GM10847 (cell line): ENCODE measurements around the gene TFF2.

Experiments used
- POLR2A ChIP-seq: IDR thresholded peaks from 2 replicates; pipeline ENCODE4 v1.6.1; 2011; ENCODE audit not compliant: insufficient read length; ENCODE audit errors: extremely low read depth

Gene TFF2

DNA sequence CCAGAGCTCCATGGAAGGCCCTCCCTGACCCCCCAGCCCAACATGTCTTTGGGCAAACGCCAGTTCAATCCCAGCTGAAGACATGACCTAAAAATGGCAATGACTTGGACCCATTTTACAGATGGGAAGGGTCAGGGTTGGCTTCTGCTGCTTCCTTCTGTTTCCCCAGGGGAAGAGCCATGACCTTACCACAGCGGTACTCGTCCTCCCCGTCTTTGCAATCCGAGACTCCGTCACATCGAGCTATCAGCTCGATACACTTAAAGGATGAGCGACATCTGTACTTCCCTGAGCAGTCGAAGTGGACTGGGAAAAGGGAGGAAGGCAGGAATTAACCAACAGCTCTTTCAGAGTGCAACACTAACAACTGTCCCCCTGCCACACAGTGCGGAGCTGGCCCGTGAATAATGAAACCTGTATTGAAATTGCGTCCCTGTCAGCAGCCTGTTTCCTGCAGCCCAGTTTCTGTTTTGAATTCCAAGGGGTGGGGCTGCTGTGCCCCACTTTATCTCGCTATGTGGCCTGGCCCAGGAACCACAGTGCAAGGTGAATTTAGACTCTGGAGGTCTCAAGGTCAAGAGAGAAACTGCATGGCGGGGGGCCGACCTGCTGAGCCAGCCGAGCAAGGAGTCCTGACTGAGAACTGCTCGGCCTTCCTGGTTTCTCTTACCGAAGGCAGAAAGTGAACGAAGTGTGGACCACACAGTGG, 38.1 kb upstream of the TFF2 start:
- TF ChIP-seq POLR2A: no peak

DNA sequence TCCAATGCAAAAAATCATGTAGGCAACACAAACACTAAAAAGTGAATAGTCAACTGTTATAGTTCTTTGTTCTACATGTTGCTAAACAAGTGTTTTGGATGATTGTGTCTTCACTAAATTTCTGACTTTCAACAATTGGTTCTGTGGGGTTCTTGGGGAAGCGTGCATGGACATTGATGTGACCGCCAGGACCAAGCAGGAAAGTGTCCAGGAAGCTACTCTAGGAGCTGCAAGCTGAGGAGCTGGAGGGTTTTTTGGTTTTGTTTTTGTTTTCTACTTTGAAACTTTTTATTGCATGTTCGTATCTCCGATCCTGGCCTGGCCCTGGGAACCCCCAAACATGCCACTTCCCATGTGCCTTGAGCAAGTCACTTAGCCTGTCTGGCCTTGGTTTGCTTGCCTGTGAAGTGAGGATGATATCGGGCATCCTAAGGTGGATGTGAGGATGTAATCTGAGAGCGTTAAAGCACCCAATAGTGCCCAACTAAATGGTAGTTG, 37.1 kb upstream of the TFF2 start:
- TF ChIP-seq POLR2A: no peak

DNA sequence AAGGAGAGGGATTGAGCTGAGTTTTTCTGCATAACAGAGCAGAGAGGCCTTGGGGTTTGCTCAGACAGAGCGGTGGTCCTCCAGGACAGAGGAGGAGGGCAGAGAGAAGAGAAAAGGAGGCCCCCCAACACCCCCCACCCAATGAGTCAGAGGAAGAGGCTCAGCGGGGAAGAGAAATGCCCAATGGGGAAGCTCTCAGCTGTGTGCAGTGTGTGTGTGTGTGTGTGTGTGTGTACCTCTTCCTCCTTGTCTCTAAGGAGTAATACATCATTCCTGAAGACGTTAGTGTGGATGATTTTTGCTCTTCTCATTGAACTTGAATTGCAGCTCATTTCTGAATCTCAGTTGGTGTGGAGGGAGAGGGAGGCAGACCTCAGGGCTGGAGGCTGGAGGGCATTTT, 36.4 kb upstream of the TFF2 start:
- TF ChIP-seq POLR2A: no peak

DNA sequence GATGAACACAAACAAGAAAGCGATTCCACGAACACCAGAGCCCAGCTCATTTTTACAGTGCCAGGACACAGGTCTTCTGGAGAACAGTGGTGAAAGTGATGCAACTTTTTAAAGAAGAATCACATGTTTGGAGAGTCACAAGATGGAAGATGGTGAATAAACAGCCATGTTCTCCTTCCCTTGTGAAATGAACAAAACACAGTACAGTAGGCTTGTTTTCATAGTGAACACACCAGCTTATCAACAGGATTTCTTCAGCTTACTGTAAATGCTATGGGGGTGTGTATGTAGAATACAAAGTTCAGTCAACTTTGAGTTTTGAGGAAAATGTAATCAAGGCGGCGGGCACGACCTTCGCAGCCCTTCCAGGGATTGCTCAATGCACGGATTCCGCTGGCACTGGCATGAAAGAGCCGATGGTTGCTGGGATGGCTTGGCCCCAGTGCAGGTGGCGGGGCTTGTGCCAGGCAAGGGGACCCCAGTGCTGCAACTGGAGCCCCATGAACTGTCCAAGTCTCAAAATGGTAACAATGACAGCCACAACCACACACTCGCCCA, 35.3 kb upstream of the TFF2 start:
- no peak for TF ChIP-seq POLR2A

DNA sequence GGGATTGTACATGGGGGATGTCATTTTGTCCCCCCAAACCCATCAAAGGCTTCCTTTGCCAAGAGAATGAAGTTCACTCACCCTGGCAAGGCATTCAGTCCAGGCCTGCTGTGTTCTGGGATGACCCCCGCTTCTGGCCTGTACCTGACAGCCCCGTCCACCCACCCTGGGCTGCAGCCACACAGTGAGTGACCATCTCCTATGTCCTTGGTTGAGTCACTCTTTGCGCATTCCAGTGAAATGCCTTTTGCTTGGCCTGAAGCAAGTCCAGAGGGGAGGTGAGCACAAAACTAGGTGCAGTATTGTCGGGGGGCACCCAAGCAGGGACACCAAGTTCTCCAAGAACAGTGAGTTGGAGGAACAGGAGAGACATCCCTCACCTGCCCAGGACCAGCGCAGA, 34.8 kb upstream of the TFF2 start:
- no peak for TF ChIP-seq POLR2A

DNA sequence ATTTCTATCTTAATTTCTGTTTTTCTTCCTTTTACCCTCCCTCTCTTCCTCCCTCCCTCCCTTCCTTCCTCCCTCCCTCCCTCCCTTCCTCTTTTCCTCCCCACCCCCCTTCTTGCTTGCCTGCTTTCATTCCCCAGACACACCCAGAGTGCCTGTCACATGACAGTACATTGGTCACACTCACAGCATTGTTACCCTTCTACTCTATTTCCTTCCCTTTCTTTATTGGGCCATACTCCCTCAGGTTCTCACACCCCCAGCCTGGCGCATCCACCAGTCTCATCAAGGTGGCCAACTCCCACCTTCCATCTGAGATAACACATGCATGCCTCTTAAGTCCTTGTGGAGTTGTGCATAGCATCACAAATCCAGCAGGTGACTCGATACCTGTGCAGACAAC, 34.2 kb upstream of the TFF2 start:
- TF ChIP-seq POLR2A: no peak

DNA sequence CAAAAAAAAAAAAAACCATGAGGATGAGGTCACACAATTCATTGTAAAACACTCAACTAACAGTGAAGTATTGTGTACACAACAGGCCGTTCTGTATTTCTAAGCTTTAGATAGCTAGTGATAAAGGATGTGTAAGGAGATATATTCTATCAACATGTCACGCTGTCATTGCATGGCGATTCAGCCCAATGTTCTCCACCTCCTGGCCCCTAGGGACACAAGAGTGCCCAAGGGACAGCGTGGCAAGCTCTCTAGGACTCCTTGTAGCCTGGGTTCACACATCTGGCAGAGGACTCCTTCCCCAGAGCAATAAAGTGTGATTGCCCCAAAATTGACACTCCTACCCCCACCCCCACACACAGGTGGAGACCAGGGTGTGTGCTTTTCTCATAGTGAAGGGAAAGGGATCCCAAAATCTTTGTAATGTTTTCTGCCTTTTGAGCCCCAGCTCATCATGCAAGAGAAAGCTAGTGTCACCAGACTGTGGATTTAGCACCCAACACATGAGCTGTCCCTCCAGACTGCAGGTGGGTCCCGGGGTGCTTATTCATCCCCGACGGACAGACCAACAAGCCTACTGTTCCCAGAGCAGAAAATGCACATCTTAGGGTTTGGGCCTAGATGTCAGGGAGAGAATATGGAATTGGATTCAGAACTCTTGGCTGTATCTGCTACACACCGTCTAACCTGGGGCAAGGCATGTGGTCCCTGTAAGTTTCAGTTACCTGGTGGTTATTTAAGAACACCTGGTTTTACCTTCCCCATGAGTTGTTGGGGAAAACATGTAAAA, 33.6 kb upstream of the TFF2 start:
- no peak for TF ChIP-seq POLR2A

DNA sequence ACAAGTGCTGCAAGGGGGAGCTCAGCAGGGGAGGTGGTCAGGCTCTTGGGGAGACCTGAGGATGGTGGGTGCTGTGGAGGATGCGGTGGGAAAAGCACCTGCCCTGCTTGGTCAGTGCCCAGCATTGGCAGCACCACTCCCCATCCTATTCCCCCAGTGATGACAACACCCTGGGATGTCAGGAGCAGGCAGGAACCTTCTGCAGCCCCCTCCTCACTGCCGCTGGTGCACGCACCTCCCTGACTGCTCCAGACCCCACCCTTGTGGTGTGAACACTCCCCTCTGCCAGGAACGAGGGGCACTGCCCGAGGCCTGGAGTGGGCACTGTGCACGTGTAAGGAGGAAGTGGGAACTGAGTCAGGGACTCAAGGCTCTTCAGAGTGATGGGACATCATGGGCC, 32.5 kb upstream of the TFF2 start:
- no peak for TF ChIP-seq POLR2A

DNA sequence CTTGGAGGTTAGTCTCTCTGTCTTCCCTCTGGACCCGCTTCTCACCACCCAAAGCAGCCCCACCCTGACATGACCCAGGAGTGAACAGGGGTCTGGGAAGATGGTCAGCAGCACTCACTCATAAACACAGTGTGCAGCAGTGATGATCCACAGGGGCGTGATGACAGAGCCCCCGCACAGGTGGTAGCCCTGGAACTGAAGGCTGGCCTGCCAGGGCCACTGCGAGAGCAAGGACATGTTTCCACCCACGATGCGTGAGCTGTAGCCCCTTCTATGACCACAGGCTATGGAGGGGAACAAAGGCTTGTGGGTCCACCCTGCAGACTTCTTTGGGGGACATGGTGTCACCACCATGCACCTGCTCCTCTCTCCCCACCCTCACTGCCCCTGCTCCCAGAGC, 32.1 kb upstream of the TFF2 start:
- no peak for TF ChIP-seq POLR2A

DNA sequence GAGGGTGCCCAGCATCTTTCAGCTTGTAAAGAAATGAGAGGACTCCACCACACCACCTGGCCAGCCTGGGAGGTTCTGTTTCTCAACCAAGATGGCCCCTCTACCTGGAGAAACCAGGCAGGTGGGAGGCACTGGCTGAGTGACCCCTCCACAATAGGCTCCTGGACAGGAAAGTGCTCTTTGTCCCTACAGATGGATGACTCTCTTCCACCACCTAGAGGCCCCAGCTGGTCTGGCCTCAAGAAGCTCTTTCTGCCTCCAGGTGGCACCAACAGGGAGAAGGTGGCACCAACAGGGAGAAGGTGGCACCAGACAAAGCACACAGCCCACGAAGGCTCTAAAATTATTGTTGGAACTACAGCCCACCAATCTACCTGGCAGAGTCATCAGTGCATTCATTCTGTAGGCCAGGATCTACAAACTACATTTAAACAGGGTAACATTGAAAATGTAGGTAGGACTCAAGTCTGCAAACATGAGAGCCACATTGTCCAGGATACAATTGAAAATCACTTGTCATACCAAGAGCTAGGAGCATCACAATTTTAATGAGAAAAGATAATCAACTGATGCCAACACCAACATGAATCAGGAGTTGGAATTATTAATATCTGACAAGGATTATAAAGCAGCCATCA, 30.7 kb upstream of the TFF2 start:
- TF ChIP-seq POLR2A: no peak

DNA sequence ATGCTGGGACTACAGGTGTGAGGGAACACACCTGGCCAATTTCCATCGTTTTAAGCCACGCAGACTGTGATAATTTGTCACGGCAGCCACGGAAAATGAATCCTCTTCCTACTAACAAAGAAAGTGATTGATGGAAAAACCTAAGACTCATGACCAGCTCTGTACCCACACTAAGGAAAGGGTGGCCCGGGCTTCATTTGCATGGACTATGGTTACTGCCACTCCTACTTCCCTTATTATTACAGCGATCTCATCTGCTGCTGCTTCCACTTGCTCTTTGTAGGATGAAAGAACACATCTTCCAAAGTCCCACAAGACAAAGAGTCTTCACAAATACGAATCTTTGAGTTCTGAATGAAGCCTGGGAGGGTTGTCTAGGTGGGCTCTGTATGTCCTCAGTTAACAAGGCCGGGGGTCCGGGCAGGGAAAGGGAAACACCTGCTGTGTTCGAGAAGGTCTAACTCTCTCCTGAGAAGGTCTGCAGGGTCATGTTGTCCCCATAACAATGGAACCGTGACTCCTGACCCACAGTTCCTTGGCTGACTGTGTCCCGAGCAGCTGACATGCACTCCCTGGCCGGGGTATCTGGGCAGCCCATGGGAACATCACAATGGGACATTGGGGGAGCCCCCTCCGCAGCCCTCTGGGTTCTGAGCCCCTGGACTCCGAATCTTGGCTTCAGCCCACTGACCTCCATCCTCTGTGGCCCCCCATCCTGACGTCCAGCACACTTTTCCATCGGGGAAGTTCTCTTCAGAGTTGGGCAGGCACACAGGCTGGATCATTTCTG, 28.8 kb upstream of the TFF2 start:
- TF ChIP-seq POLR2A: no peak

DNA sequence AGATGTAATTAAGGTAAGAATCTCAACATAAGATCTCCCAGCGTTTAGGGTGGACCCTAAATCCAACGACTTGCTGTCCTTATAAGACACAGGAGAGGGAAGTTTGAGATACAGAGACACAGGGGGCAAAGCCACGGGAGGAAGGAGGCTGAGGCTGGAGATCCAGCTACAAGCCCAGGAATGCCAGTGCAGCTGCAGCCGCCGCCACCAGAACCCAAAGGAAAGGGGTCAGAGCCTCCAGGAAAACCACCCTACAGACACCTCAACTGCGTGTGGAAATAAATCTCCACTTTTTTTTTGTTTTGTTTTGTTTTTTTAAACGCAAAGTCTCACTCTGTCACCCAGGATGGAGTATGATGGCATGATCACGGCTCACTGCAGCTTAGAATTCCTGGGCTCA, 27.6 kb upstream of the TFF2 start:
- no peak for TF ChIP-seq POLR2A

DNA sequence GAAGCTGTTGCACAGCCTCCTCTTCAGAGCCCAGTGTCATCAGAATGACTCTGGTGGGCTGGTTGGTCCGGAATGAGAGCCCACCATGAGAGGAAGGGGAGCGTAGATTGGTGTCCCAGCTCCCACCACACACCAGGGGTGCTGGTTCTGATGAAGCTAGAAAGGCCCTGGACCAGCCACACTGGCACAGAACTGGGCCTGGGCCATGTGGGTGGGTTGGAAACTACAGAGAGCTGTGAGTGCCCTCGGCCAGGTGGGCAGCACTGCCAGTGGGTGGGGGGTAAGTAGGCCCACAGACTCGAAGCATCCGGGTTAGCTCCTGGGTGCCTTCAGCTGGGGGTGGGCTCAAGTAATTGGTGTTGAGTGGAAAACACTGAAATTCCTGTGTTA, 27.2 kb upstream of the TFF2 start:
- no peak for TF ChIP-seq POLR2A

DNA sequence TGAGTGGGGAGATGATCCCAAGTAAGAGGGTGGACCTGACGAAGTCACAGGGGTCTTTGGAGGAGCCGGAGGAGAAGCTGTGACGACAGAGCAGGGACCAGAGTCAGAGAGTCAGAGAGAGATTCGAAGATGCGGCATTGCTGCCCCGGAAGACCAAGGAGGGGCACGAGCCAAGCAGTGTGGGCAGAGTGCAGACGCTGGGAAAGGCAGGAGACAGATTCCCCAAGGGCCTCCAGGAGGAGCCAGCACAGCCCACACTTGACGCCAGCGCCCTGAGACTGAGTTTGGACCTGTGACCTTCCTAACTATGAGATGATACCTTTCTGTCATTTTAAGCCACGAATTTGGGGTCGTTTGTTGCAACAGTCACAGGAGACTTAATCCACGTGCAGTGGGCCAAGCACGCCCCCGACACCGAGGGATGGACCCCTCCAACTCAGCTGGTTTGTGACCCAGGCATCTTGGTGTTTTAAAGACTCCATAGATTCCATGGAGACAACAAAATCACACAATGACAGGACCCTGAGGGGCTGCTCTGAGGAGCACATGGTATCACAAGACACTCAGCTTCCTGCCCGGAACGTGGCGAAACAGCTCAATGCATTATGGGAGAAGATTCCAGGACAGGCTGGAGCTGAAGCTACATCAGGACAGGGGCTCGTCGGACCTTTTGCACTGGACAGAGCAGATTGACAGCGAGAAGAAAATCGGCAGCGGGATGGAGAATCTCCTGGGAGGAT, 26.6 kb upstream of the TFF2 start:
- no peak for TF ChIP-seq POLR2A
